ENCODE measurements around the gene ADGRB3.

DNA sequence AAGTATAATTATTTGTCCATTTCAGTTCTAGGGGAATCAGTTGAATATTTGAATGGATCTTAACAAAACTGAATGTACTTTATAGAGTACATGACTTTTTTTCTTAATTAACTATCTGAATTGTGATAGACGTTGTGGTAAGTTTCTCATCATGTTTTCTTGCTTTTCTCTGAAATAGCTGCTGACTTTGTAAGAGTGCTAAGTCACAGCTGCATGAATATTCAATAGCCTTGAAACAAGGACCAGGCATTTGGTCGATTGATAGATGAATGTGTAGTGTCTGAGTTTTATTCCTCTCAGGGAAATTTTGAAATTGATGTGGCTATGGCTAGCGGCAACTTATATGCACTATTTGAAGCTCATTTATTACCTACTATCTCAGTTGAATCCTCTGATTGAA, 56.0 kb downstream of the ADGRB3 start:
- TF ChIP-seq, protein P1, sequence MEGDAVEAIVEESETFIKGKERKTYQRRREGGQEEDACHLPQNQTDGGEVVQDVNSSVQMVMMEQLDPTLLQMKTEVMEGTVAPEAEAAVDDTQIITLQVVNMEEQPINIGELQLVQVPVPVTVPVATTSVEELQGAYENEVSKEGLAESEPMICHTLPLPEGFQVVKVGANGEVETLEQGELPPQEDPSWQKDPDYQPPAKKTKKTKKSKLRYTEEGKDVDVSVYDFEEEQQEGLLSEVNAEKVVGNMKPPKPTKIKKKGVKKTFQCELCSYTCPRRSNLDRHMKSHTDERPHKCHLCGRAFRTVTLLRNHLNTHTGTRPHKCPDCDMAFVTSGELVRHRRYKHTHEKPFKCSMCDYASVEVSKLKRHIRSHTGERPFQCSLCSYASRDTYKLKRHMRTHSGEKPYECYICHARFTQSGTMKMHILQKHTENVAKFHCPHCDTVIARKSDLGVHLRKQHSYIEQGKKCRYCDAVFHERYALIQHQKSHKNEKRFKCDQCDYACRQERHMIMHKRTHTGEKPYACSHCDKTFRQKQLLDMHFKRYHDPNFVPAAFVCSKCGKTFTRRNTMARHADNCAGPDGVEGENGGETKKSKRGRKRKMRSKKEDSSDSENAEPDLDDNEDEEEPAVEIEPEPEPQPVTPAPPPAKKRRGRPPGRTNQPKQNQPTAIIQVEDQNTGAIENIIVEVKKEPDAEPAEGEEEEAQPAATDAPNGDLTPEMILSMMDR (IDR thresholded peaks at IDR 0.05): no peak
- TF ChIP-seq EP300 (IDR thresholded peaks at IDR 0.05) (no peak), POLR2A (IDR thresholded peaks at IDR 0.05) (no peak), POLR2AphosphoS5 (IDR thresholded peaks at IDR 0.05) (no peak)

Measured in upper lobe of left lung (tissue), 4 donors.